ENCODE measurements around the gene SYNE1.
A peak's percentile ranks its signal among the peaks of the same experiment; 100 is the strongest.
"Not testable (repeated sequence)": the region's sequence is repeated elsewhere in the genome, so short reads cannot be mapped to it uniquely, and the experiment has no call there.

The SYNE1 gene, protein sequence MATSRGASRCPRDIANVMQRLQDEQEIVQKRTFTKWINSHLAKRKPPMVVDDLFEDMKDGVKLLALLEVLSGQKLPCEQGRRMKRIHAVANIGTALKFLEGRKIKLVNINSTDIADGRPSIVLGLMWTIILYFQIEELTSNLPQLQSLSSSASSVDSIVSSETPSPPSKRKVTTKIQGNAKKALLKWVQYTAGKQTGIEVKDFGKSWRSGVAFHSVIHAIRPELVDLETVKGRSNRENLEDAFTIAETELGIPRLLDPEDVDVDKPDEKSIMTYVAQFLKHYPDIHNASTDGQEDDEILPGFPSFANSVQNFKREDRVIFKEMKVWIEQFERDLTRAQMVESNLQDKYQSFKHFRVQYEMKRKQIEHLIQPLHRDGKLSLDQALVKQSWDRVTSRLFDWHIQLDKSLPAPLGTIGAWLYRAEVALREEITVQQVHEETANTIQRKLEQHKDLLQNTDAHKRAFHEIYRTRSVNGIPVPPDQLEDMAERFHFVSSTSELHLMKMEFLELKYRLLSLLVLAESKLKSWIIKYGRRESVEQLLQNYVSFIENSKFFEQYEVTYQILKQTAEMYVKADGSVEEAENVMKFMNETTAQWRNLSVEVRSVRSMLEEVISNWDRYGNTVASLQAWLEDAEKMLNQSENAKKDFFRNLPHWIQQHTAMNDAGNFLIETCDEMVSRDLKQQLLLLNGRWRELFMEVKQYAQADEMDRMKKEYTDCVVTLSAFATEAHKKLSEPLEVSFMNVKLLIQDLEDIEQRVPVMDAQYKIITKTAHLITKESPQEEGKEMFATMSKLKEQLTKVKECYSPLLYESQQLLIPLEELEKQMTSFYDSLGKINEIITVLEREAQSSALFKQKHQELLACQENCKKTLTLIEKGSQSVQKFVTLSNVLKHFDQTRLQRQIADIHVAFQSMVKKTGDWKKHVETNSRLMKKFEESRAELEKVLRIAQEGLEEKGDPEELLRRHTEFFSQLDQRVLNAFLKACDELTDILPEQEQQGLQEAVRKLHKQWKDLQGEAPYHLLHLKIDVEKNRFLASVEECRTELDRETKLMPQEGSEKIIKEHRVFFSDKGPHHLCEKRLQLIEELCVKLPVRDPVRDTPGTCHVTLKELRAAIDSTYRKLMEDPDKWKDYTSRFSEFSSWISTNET (N-terminal part only)

DNA sequence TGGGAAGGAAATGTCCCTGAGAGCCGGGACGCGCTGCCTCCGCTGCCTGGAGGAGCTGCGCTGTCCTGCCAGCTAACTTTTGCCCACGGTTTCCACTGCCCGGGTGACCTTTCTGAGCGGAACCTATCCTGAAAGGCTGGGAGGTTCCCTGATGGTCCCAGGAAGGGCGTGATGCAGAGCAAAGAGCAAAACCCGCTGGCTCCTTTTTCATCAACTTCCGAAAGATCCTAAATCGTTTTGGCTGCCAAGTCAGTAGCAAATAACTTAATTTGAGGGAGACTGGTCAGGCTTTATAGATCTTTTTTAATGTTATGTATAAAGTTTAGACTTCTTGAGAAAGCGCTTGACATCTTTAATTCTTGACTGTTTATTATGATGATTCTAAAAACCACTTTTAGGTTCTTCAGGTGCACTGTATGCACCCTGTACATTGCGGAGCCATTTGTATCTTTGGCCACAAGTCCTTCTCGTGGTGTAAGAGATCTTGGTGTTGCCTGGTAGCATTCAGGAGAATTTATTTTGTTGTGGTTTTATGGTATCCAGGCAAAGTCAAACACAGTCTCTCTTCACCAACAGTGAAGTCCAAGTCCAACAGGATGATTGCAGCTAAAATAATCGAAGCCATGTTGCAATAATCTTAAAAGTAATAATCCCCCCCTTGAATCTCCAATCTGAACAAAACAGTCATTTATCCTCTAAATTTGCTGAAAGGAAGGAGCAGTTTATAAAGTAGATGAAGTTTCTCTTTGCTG is at the start of gene SYNE1:
Gene SYNE1, minus strand, starts transcription at position 67 of the 752 bp plus-strand sequence. CDS start 9,031 bp downstream, outside the sequence.
- peak within 1 kb of the TSS; percentile 50 to 63 for H3K4me3 Mint-ChIP-seq
- no peak for DNase-seq
- H3K27me3 Mint-ChIP-seq, result peaks cover 46% of the 10 kb centered on the region

DNA sequence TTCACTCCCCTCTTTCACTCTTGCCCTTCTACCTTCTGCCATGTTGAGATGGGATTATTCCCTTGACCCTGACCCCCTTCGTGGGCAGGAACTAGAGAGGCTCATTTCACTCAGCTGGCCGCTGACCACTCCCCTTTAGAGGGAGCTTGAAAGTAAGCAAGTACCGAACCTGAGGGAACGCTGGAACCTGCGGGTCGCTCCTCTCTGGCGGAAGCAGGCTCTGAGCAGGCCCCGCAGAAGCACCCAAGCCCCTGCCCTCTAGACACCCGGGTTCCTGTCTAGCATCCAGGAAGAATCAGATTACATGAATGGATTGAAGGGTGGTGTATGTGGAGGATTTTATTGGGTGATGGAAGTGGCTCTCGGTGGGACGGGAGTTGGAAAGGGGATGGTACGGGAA is 48.7 kb upstream of the SYNE1 start:
- no peak for DNase-seq
- Mint-ChIP-seq H3K4me3 (no peak overlapping the region), H3K9me3 (no peaks in the 10 kb centered on the region), H3K4me1 (no peaks in the 10 kb centered on the region), H3K27me3 (no peaks in the 10 kb centered on the region), H3K27ac (no peak overlapping the region)
- no peak for ATAC-seq

More for the DNA sequence above, at the start of gene SYNE1:
- Mint-ChIP-seq H3K4me1 (peaks cover 9% of the 10 kb centered on the region), H3K27ac (no peak within 1 kb of the TSS), H3K9me3 (no peaks in the 10 kb centered on the region)
- no peak for ATAC-seq

DNA sequence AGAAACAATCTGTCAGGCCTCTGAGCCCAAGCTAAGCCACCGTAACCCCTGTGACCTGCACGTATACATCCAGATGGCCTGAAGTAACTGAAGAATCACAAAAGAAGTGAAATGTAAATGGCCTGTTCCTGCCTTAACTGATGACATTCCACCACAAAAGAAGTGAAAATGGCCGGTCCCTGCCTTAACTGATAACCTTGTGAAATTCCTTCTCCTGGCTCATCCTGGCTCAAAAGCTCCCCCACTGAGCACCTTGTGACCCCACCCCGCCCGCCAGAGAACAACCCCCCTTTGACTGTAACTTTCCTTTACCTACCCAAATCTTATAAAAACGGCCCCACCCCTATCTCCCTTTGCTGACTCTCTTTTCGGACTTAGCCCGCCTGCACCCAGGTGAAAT is 45.8 kb upstream of the SYNE1 start:
- not testable (repeated sequence) for H3K27me3 Mint-ChIP-seq, H3K9me3 Mint-ChIP-seq, H3K27ac Mint-ChIP-seq, H3K4me1 Mint-ChIP-seq, ATAC-seq, H3K4me3 Mint-ChIP-seq, DNase-seq

DNA sequence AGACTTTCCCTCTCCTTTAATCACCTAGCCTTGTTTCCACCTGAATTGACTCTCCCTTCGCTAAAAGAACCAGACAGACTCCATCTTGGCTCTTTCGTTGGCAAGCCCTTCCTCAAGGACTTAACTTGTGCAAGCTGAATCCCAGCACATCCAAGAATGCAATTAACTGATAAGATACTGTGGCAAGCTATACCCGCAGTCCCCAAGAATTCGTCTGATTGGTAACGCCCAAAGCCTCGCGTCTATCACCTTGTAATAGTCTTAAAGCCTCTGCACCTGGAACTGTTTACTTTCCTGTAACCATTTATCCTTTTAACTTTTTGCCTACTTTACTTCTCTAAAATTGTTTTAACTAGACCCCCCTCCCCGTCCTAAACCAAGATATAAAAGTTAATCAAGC is 45.0 kb upstream of the SYNE1 start:
- H3K9me3 Mint-ChIP-seq, result no peaks in the 10 kb centered on the region
- H3K4me1 Mint-ChIP-seq, result no peaks in the 10 kb centered on the region
- no peak for ATAC-seq
- H3K27ac Mint-ChIP-seq, result no peak overlapping the region
- no peak overlapping the region for H3K4me3 Mint-ChIP-seq
- DNase-seq, result no peak
- H3K27me3 Mint-ChIP-seq, result no peaks in the 10 kb centered on the region

DNA sequence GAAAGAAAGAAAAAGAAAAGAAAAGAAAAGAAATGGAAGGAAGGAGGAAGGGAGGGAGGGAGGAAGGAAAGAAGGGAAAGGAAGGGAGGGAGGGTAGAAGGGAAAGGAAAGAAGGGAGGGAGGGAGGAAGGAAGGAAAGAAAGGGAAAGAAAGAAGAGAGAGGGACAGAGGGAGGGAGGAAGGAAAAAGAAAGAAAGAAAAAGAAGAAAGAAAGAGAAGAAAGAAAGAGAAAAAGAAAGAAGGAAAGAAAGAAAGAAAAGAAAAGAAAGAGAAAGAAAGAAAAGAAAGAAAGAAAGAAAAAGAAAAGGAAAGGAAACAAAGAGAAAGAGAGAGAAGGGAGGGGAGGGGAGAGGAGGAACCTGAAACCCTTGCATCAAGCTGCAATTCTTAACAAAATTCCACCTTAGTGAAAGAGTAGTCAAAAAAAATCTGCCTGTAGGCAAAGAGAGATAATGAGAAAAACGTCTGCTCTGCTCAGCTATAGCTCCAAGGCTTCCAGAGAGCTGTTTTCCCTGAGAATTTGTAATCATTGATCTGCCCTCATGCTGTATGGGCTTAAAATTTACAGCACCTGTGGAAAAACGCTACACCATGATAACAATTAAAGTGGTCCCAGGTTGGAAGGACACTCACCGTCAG is 43.8 kb upstream of the SYNE1 start:
- ATAC-seq (no peak), DNase-seq (no peak)
- Mint-ChIP-seq H3K27ac (no peak overlapping the region), H3K9me3 (no peaks in the 10 kb centered on the region), H3K4me1 (no peaks in the 10 kb centered on the region), H3K27me3 (no peaks in the 10 kb centered on the region), H3K4me3 (no peak overlapping the region)

DNA sequence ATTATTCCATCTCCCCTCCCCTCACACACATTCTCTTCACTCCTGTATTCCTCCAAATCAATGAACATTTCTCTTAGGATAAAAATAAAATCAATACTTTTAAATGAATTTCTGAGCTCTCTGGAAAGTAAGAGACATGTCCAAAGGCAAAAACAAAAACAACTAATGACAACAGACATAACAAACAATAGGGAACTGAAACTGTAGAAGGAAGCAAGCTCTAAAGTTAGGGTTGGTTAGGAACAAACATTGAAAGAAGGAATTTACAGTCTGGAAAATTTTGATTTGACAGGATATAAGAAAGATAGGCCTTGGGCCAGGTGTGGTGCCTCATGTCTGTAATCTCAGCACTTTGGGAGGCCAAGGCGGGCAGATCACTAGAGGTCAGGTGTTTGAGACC is 43.0 kb upstream of the SYNE1 start:
- no peak overlapping the region for H3K4me3 Mint-ChIP-seq
- no peak for DNase-seq
- H3K4me1 Mint-ChIP-seq, result no peaks in the 10 kb centered on the region
- H3K9me3 Mint-ChIP-seq, result no peaks in the 10 kb centered on the region
- H3K27ac Mint-ChIP-seq, result no peak overlapping the region
- H3K27me3 Mint-ChIP-seq, result no peaks in the 10 kb centered on the region
- no peak for ATAC-seq

DNA sequence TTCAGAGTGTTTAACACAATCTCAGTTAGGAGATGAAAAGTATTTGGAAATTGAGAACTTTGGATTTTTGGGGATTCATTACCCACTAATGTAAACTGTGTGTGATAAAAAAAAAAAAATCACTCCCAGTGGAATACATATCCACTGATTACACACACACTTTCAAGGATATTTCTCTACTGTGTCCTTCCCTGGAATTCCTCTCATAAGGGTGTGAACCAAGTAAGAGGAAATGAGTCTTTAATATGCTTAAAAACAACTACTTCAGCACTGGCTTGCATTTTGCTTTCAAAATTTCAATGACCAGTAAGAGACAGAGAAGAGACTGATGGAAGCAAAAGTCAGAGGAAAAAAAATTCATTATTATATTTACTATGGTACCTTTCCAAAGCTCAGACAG is 36.1 kb upstream of the SYNE1 start:
- no peaks in the 10 kb centered on the region for H3K9me3 Mint-ChIP-seq
- H3K27ac Mint-ChIP-seq, result no peak overlapping the region

DNA sequence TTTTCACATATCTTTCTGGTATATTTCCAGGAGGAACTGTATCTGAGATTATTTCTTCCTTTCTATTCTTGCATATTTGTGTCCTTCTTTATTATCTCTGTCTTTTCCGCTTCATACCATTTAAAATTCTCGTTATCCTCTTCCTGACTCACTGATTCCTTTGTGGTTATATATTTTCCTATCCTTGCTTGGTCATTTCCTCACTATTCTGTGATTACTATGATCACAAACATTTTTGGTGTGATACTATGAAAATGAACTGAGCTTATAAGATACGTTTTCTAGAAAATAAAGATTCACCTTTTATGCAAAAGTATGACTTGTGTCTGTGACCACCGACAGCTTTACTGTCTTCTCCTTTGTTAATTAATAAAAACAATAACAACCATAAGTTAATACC is 34.0 kb upstream of the SYNE1 start:
- Mint-ChIP-seq H3K27me3 (peaks cover 8% of the 10 kb centered on the region), H3K4me1 (no peaks in the 10 kb centered on the region), H3K27ac (no peak overlapping the region), H3K9me3 (peaks cover 0 to 5% of the 10 kb centered on the region in 2 donors), H3K4me3 (no peak overlapping the region)
- no peak for ATAC-seq
- no peak for DNase-seq

More for the DNA sequence above, 36.1 kb upstream of the SYNE1 start:
- no peak overlapping the region for H3K4me3 Mint-ChIP-seq
- H3K4me1 Mint-ChIP-seq, result no peaks in the 10 kb centered on the region
- H3K27me3 Mint-ChIP-seq, result no peaks in the 10 kb centered on the region
- ATAC-seq (no peak), DNase-seq (no peak)

DNA sequence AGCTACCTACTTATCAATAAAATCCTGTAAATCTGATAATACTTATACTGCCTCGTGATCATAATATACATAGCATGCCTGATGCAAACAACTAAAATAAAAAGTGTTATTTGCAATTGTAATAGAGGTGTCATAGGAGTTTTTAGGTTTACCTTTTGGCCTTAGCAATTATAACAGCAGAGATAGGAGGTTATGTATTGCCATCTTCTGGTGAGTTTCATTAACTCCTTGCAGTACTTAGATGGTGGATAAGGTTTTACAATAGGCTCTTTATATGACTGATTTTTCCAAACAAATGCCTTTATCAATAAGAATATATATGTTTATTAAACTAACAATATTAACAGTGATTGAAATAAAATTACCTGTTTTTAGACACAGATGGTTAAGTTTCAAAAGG is 32.7 kb upstream of the SYNE1 start:
- peaks cover 0 to 5% of the 10 kb centered on the region in 2 donors for H3K9me3 Mint-ChIP-seq
- H3K4me1 Mint-ChIP-seq, result no peaks in the 10 kb centered on the region
- H3K27ac Mint-ChIP-seq, result no peak overlapping the region
- H3K27me3 Mint-ChIP-seq, result peaks cover 8% of the 10 kb centered on the region
- ATAC-seq (no peak), DNase-seq (no peak)
- H3K4me3 Mint-ChIP-seq, result no peak overlapping the region

DNA sequence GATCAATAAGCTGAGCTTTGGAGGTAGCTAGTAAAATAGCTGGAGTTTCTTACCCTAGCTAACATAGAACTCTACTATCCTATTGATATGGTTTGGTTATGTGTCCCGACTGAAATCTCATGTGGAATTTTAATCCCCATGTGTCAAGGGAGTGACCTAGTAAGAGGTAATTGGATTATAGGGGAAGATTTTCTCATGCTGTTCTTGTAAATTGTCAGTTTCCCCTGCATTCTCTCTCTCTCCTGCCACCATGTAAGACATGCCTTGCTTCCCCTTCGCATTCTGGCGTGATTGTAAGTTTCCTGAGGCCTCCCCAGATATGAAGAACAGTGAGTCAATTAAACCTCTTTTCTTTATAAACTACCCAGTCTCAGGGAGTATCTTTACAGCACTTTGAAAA is 24.6 kb upstream of the SYNE1 start:
- Mint-ChIP-seq H3K27ac (no peak overlapping the region), H3K9me3 (peaks cover 0 to 5% of the 10 kb centered on the region in 2 donors), H3K27me3 (peaks cover 5% of the 10 kb centered on the region), H3K4me1 (no peaks in the 10 kb centered on the region), H3K4me3 (no peak overlapping the region)
- no peak for DNase-seq
- ATAC-seq, result no peak

DNA sequence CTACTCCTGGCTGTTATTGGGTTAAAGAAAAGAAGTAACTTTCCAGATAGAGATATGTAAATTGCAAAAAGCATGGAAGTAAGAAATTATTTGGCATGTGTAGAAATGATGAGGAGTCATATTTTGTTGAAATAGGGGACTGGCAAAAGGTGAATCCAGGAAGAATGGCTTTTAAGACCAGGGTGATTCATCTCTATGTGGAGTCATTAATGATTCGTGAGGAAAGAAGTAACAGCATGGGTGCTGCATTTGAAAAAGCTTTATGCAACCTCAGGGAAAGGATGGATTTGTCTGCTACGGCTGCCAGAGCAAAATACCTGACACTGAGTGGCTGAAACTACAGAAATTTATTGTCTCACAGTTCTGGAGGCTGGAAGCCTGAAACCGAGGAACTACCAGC is 14.8 kb upstream of the SYNE1 start:
- H3K27ac Mint-ChIP-seq, result no peak overlapping the region
- H3K9me3 Mint-ChIP-seq, result no peaks in the 10 kb centered on the region
- H3K4me1 Mint-ChIP-seq, result no peaks in the 10 kb centered on the region
- no peak overlapping the region for H3K4me3 Mint-ChIP-seq
- DNase-seq, result no peak
- peaks cover 8% of the 10 kb centered on the region for H3K27me3 Mint-ChIP-seq
- no peak for ATAC-seq

DNA sequence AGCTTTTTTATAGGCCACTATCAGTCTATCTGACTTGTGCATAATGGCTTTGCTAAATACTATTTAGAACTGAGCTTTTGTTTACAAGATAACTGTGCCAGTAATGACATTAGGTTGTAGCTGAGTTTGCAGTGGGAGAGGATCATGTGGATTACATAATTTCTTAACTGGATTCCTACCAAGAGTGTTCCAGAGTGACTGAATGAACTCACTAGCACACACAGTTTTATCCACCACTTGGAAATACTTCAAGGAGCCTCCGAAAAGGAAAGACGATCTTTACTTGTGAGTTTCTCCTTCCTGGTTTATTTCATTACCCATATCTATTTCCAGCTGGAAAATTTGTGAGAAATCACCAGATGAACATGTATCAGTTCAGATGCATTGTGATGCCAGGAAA is 10.9 kb upstream of the SYNE1 start:
- no peak overlapping the region for H3K4me3 Mint-ChIP-seq
- H3K9me3 Mint-ChIP-seq, result no peaks in the 10 kb centered on the region
- H3K27ac Mint-ChIP-seq, result no peak overlapping the region
- no peaks in the 10 kb centered on the region for H3K4me1 Mint-ChIP-seq
- DNase-seq (no peak), ATAC-seq (no peak)
- peaks cover 22% of the 10 kb centered on the region for H3K27me3 Mint-ChIP-seq

DNA sequence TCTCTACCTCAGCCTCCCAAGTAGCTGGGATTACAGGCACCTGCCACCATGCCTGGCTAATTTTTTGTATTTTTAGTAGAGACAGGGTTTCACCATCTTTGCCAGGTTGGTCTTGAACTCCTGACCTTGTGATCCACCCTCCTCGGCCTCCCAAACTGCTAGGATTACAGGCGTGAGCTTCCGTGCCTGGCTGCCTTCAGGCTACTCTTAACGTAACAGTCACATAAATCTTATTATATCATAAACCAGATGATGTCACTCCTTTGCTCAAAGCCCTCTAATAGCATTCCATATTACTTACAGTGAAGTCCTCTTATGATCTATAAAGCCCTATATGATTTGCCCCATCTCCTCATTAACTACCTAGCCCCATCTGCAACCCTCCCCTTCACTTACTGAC is 9.6 kb upstream of the SYNE1 start:
- H3K27me3 Mint-ChIP-seq, result peaks cover 22% of the 10 kb centered on the region
- H3K9me3 Mint-ChIP-seq, DNase-seq, H3K4me1 Mint-ChIP-seq, ATAC-seq, H3K27ac Mint-ChIP-seq, H3K4me3 Mint-ChIP-seq: not testable (repeated sequence)

DNA sequence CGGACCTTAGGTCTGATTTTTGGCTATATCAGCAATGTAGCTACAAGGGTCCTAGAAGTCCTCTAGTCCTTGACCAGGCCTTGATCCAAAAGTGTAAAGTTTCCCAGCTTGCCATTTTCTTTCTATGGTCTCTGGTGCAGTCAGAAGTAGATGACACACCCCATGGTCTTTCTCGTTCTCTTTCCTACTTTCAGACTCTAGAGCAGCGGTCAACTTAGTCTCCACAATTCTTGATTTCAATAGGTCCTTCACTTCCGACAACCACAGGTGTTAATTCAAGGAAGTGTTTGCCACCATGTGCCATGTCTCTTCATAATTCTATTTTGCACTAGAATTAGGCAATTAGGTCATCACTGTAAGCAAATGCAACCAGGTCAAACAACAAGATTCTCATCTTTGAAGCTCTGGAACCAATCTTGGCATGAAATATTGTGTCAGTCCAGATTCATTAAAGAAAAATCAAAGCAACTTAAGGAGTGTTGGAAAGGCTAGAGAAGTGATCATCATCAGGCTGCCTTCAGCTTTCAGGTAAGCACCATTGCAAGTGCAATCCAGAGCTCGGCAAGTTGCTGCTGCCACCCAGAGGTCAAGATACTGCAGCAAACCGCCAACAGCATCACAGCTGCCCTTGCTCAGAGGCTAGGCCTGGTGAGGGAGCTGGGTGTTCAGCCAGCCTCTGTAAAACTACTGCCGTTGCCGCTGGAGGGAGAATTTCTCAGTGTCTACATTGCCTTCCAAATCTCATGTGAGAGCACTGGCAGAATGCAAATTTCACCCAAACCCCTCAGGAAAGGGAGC is 5.6 kb upstream of the SYNE1 start:
- DNase-seq, result peak; percentile 4 to 12

More for the DNA sequence above, 5.6 kb upstream of the SYNE1 start:
- no peaks in the 10 kb centered on the region for H3K4me1 Mint-ChIP-seq
- H3K27ac Mint-ChIP-seq, result no peak overlapping the region
- peak; percentile 74 for ATAC-seq
- H3K9me3 Mint-ChIP-seq, result no peaks in the 10 kb centered on the region
- H3K27me3 Mint-ChIP-seq, result peaks cover 28% of the 10 kb centered on the region
- no peak overlapping the region for H3K4me3 Mint-ChIP-seq
